Measurements from ENCODE around the gene IDNK.

Gene IDNK

GRCh38 chr9:83636813-83637212 is 13.9 kb downstream of the IDNK start:
- DNase-seq, result no peak

- DNase-seq, result no peak
Observed at GRCh38 chr9:83637389-83637788, 14.4 kb downstream of the IDNK start.

- no peak for DNase-seq
Observed at GRCh38 chr9:83639266-83639665, 16.3 kb downstream of the IDNK start.

GRCh38 chr9:83642793-83643192 is 19.9 kb downstream of the IDNK start:
- no peak for DNase-seq

- DNase-seq, result no peak
Observed at GRCh38 chr9:83646500-83647239, 23.7 kb downstream of the IDNK start.

- peak; percentile 77 for DNase-seq
Observed at GRCh38 chr9:83649080-83649479, 26.1 kb downstream of the IDNK start.

- DNase-seq, result no peak
Observed at GRCh38 chr9:83649515-83649914, 26.6 kb downstream of the IDNK start.

GRCh38 chr9:83651558-83651957 is 28.6 kb downstream of the IDNK start:
- no peak for DNase-seq

- DNase-seq, result no peak
Observed at GRCh38 chr9:83652433-83652832, 29.5 kb downstream of the IDNK start.

- no peak for DNase-seq
Observed at GRCh38 chr9:83655433-83655832, 32.5 kb downstream of the IDNK start.

GRCh38 chr9:83656032-83656680 is 33.2 kb downstream of the IDNK start:
- DNase-seq, result no peak

- no peak for DNase-seq
Observed at GRCh38 chr9:83656952-83657351, 34.0 kb downstream of the IDNK start.

- no peak for DNase-seq
Observed at GRCh38 chr9:83662933-83663332, 40.0 kb downstream of the IDNK start.

- DNase-seq, result no peak
Observed at GRCh38 chr9:83665580-83666200, 42.7 kb downstream of the IDNK start.

GRCh38 chr9:83669067-83669466 is 46.1 kb downstream of the IDNK start:
- DNase-seq, result no peak

- DNase-seq, result no peak
Observed at GRCh38 chr9:83670381-83670780, 47.4 kb downstream of the IDNK start.

- no peak for DNase-seq
Observed at GRCh38 chr9:83671451-83671850, 48.5 kb downstream of the IDNK start.

GRCh38 chr9:83675466-83675865 is 52.5 kb downstream of the IDNK start:
- DNase-seq, result no peak

GRCh38 chr9:83677596-83677995 is 54.7 kb downstream of the IDNK start:
- DNase-seq, result no peak

- no peak for DNase-seq
Observed at GRCh38 chr9:83680233-83680632, 57.3 kb downstream of the IDNK start.

GRCh38 chr9:83681490-83681889 is 58.5 kb downstream of the IDNK start:
- no peak for DNase-seq

GRCh38 chr9:83688921-83689320 is 66.0 kb downstream of the IDNK start:
- no peak for DNase-seq

GRCh38 chr9:83691492-83691891 is 68.5 kb downstream of the IDNK start:
- no peak for DNase-seq

Measured in T-helper 9 cell (primary cell).